Spinal cord (tissue), 10 donors: Measurements from ENCODE around the gene MARS1. TPM values are rescaled to one million over a fixed set of nuclear protein-coding genes. Genes with fewer than 3 reads are reported as not detected.

Experiments used
- DNase-seq, 6 donors: peaks; one replicate each; pipeline versions ENCODE4 v3.0.0 to v3.0.0-alpha.2; 2013 to 2015; ENCODE audit warnings: low spot score in 6 of 6, low read depth in 4 of 6
- H3K27ac ChIP-seq: one replicate; pipeline ENCODE4 v1.5.1; 2013; ENCODE audit warnings: low read depth, low read length, control low read depth
- H3K27me3 ChIP-seq: one replicate; pipeline ENCODE4 v1.6.1; 2013; ENCODE audit warnings: low read length; ENCODE audit not compliant: control insufficient read depth, insufficient read depth
- H3K36me3 ChIP-seq: one replicate; pipeline ENCODE4 v1.6.1; 2013; ENCODE audit warnings: low read length; ENCODE audit not compliant: control insufficient read depth, insufficient read depth
- H3K4me1 ChIP-seq: one replicate; pipeline ENCODE4 v1.6.1; 2013; ENCODE audit warnings: low read length; ENCODE audit not compliant: control insufficient read depth, insufficient read depth
- H3K4me3 ChIP-seq: one replicate; pipeline ENCODE4 v1.5.1; 2013; ENCODE audit warnings: low read depth, low read length, control low read depth
- H3K9me3 ChIP-seq: one replicate; pipeline ENCODE4 v1.6.1; 2013; ENCODE audit warnings: low read length; ENCODE audit not compliant: control insufficient read depth, insufficient read depth
- WGBS: methylation state at CpG from one replicate; pipeline ENCODE4 v1.1.5; 2013; ENCODE audit warnings: missing lambda C conversion rate; ENCODE audit not compliant: insufficient coverage; 5-methylcytosine and 5-hydroxymethylcytosine counted together
- polyA plus RNA-seq, 2 donors: library from polyadenylated mRNA; unstranded; fragments of 120-200 nt; gene quantifications; one replicate each; pipeline ENCODE4 v1.2.1, GENCODE V29; 2013; ENCODE audit not compliant: insufficient read length in 2 of 2
- total RNA-seq, 2 donors: library from RNA; depleted of rRNA in 1 of 2; stranded (reverse); fragments of 120-200 nt in 1 of 2; fragments of >200 nt in 1 of 2; gene quantifications; one replicate each; pipeline versions ENCODE4 v1.2.3 to v1.2.4, GENCODE V29; 2013 to 2014
- donor health status: healthy.

The MARS1 gene
- total and polyA plus RNA-seq, 4 donors, result 68.6 to 203 (median 143) TPM

DNA sequence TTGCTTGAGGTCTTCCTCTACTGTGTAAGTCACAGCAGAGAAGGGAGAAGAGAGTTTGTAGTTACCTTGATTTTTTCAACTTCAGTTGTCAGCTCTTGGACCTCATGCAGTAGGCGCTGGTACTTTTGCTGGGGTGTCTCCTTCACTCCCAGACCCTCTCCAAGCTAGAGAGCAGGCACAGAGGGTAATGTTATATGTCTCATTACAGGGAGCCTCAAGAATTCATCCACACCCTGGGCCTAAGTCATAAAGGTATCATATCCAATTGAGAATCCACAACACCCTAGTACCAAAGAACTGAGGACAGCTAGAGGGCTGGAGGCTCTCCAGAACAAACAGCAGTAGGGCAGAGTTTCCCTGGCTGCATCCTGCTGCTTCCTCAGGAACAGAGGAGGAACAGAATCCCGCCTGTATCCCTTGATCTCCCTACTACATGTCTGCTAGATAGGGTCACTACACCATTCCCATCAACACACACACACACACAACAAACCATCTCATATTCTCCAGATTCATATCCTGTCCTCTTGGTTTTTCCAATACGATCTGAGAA lies 47.2 kb downstream of the MARS1 start:
- no peak overlapping the region for H3K27ac ChIP-seq
- H3K36me3 ChIP-seq, result peaks cover 84% of the 10 kb centered on the region
- no peaks in the 10 kb centered on the region for H3K4me1 ChIP-seq
- no peaks in the 10 kb centered on the region for H3K9me3 ChIP-seq
- no peak overlapping the region for H3K4me3 ChIP-seq
- H3K27me3 ChIP-seq, result no peaks in the 10 kb centered on the region
- WGBS, result 94% methylated on average over 2 of the region's 3 CpGs
- no peak for DNase-seq

GRCh38 chr12:57535764-57536596 lies 48.1 kb downstream of the MARS1 start:
- WGBS, result 70% methylated on average over 4 of the region's 6 CpGs
- Histone ChIP-seq H3K4me1 (no peaks in the 10 kb centered on the region), H3K36me3 (peaks cover 78% of the 10 kb centered on the region), H3K27me3 (no peaks in the 10 kb centered on the region), H3K9me3 (no peaks in the 10 kb centered on the region), H3K4me3 (no peak overlapping the region), H3K27ac (no peak overlapping the region)
- DNase-seq, result no peak

- H3K27me3 ChIP-seq, result no peaks in the 10 kb centered on the region
- H3K27ac ChIP-seq, result no peak overlapping the region
- WGBS, result 100% methylated on average over 1 of the region's 1 CpG
- H3K9me3 ChIP-seq, result no peaks in the 10 kb centered on the region
- peaks cover 76% of the 10 kb centered on the region for H3K36me3 ChIP-seq
- no peaks in the 10 kb centered on the region for H3K4me1 ChIP-seq
- no peak for DNase-seq
- H3K4me3 ChIP-seq, result no peak overlapping the region
Observed at GRCh38 chr12:57536597-57536942, 48.7 kb downstream of the MARS1 start.

DNA sequence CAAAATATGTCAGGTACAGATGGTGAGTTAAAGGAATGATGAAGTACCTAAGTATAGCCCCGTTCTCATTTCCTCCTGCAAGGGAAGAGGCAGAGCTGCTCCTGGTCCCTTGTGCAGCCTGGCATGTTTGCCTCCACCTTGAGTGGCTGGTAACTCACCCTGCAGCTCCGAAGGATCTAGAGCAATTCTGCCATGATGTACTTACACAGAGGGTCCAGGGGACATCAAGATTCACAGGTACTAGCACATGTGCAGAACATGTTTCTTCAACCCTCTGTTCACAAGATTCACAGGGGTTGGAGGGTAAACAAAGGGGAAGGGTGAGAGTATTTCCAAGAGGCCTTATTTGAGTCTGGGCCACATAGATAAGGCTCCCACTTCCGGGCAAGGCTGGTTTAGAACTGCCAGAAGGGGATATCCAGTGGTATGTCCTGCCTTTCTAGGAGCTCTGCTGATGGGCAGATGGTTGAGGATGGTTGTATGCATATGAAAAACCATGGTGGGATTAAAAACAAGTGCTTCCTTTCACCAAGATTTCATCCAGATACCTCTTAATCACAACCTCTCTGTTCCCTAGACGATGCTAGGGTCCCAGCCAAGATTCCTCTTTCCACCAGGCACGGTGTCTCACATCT lies 51.4 kb downstream of the MARS1 start:
- no peaks in the 10 kb centered on the region for H3K9me3 ChIP-seq
- H3K4me3 ChIP-seq, result no peak overlapping the region
- H3K27ac ChIP-seq, result no peak overlapping the region
- peaks cover 52% of the 10 kb centered on the region for H3K36me3 ChIP-seq
- 94% methylated on average over 2 of the region's 5 CpGs for WGBS
- H3K27me3 ChIP-seq, result no peaks in the 10 kb centered on the region
- H3K4me1 ChIP-seq, result no peaks in the 10 kb centered on the region
- DNase-seq, result no peak

DNA sequence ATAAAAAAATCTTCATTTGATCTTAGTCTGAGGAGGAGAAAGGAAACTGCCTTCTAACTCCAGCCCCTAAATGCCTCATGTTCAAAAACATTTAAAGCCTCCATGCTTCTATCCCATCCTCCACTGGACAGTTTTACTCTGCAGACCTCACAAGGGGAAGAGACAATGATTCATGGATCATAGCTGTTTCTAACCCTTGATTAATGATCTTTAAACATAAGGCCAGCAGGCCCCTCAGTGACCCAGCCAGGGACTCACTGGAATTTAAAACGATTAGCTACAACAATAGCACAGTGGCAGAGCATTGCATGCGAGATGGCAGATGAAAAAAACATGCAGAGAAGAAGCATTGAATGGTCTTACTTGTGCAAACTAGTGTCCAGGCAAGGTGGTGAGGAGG lies 53.1 kb downstream of the MARS1 start:
- Histone ChIP-seq H3K27me3 (no peaks in the 10 kb centered on the region), H3K4me1 (peaks cover 6% of the 10 kb centered on the region), H3K27ac (no peak overlapping the region), H3K36me3 (peaks cover 35% of the 10 kb centered on the region), H3K9me3 (no peaks in the 10 kb centered on the region), H3K4me3 (no peak overlapping the region)
- DNase-seq, result no peak
- WGBS, result 29% methylated on average over 2 of the region's 2 CpGs

DNA sequence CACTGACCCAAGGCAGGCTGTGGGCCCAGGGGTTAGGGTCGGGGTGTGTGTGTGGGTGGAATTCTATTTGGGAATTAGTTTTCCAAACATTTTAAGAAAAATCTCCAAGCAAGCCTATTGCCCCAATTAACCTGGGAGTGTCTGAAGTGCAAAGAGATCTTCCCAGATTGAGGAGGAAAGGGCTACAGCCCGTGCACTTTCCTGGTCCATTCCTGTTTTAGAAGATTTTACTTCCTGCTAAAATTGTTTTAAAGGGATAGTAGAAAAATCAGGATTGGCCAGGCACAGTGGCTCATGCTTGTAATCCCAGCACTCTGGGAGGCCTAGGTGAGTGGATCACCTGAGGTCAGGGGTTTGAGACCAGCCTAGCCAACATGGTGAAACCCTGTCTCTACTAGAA lies 53.8 kb downstream of the MARS1 start:
- WGBS, result no CpG with 5 or more reads among the region's 2 CpGs
- DNase-seq, result no peak
- Histone ChIP-seq H3K27me3 (no peaks in the 10 kb centered on the region), H3K4me1 (peaks cover 11% of the 10 kb centered on the region), H3K4me3 (no peak overlapping the region), H3K9me3 (no peaks in the 10 kb centered on the region), H3K36me3 (peaks cover 32% of the 10 kb centered on the region), H3K27ac (no peak overlapping the region)

- 59% methylated on average over 2 of the region's 2 CpGs for WGBS
- no peak overlapping the region for H3K27ac ChIP-seq
- peak in 2 of 6 donors; percentile 44 to 62 for DNase-seq
- H3K4me1 ChIP-seq, result peaks cover 11% of the 10 kb centered on the region
- no peak overlapping the region for H3K4me3 ChIP-seq
- H3K9me3 ChIP-seq, result no peaks in the 10 kb centered on the region
- peaks cover under 1% of the 10 kb centered on the region for H3K27me3 ChIP-seq
- H3K36me3 ChIP-seq, result peaks cover 14% of the 10 kb centered on the region
Observed at GRCh38 chr12:57543581-57543980, 55.7 kb downstream of the MARS1 start.

- Histone ChIP-seq H3K36me3 (peaks cover 6% of the 10 kb centered on the region), H3K27ac (no peak overlapping the region)
- no peak for DNase-seq
Observed at GRCh38 chr12:57545809-57546437, 58.1 kb downstream of the MARS1 start.

GRCh38 chr12:57546438-57547287 lies 58.8 kb downstream of the MARS1 start, which contains the start of gene DCTN2:
TSS of gene DCTN2 (minus strand) at chr12:57547192. CDS start at chr12:57547063, 129 bp downstream.
- peaks cover under 1% of the 10 kb centered on the region for H3K36me3 ChIP-seq
- no peaks in the 10 kb centered on the region for H3K9me3 ChIP-seq
- WGBS, result under 1% methylated on average over 56 of the region's 56 CpGs
- peak within 1 kb of the TSS; percentile 76 for H3K27ac ChIP-seq
- DNase-seq, result peak; percentile 84 to 99 (median 92)
- H3K4me1 ChIP-seq, result peaks cover 27% of the 10 kb centered on the region
- H3K4me3 ChIP-seq, result peak within 1 kb of the TSS; percentile 99
- peaks cover 9% of the 10 kb centered on the region for H3K27me3 ChIP-seq

More at GRCh38 chr12:57545809-57546437, 58.1 kb downstream of the MARS1 start:
- WGBS, result 74% methylated on average over 8 of the region's 15 CpGs
- Histone ChIP-seq H3K4me1 (peaks cover 23% of the 10 kb centered on the region), H3K27me3 (peaks cover 9% of the 10 kb centered on the region), H3K4me3 (peak overlapping the region; percentile 99), H3K9me3 (no peaks in the 10 kb centered on the region)
